ENCODE data around the gene CCND1.
"Not testable (repeated sequence)": the region's sequence is repeated elsewhere in the genome, so short reads cannot be mapped to it uniquely, and the experiment has no call there.

Gene CCND1

DNA sequence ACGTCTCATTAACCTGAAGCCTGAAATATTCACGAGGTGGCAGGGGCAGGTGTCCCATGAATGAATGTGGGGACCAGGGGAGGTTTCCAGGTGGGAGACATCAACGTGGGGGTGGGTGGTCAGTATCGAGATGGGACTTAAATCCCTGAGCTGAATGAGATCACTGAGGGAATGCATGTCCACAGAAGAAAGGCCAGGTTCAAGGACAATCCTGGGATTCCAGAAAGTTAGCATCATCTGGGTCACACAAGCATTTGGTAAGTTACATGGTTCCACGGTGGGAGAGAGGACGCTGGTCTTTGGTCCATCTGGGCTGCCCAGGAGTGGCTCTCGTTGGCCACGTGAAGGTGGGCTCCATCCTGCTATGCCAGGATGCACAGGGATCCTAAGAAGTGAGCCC is 22.7 kb upstream of the CCND1 start:
- DNase-seq (ENCODE audit: low spot score): no peak

DNA sequence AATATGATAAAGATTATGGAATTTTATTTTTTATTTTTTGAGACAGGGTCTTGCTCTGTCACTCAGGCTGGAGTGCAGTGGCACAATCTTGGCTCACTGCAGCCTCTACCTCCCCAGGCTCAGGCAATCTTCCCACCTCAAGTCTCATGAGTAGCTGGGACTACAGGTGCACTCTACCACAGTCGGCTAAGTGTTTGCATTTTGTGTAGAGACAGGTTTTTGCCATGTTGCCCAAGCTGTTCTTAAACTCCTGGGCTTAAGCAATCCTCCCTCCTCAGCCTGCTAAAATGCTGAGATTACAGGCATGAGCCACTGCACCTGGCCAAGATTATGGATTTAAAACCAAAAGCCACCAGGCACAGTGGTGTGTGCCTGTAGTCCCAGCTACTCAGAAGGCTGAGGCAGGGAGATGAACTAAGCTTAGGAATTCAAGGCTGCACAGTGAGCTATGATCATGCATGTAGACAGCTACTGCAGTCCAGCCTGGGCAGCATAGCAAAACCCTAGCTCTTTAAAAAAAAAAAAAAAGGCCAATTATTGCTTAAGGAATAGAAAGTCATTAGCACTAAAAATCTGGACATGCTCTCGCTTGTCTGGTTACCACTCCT is 20.2 kb upstream of the CCND1 start:
- no peak for DNase-seq (ENCODE audit: low spot score)

DNA sequence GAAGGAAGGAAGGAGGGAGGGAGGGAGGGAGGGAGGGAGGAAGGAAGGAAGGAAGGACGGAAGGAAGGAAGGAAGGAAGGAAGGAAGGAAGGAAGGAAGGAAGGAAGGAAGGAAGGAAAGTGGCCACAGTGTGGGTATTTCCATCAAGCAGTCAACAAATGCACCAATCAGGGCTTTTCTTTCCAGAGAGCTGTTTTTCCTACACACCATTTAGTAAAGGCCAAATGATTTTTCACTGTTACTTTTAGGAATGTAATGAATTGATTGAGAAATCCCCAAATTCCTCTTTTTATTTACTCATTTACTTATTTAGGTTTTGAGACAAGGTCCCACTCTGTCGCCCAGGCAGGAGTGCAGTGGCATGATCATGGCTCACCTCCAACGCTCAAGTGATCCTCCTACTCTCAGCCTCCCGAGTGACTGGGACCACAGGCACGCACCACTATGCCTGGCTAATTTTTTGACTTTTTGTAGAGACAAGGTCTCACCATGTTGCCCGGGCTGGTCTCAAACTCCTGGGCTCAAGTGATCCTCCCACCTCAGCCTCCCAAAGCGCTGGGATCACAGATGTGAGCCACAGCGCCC is 18.8 kb upstream of the CCND1 start:
- DNase-seq (ENCODE audit: low spot score): not testable (repeated sequence)

DNA sequence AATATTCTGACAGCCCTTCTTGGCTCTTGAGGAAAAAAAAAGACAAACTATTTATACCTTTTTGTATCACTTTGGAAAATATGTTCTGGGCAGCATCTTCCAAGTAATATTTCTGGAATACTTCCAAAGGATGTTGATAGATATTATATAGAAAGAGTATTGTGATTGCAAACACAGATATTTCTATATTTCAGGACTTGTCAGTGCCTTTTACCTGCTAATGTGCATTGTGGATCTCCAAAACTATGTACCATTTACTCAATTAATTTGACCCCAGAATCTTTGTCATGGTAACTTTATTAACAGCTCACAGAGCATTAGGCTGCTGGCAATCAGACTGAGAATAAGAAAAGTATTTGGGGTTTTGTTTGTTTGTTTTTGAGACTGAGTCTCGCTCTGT is 16.7 kb upstream of the CCND1 start:
- DNase-seq (ENCODE audit: low spot score): no peak

DNA sequence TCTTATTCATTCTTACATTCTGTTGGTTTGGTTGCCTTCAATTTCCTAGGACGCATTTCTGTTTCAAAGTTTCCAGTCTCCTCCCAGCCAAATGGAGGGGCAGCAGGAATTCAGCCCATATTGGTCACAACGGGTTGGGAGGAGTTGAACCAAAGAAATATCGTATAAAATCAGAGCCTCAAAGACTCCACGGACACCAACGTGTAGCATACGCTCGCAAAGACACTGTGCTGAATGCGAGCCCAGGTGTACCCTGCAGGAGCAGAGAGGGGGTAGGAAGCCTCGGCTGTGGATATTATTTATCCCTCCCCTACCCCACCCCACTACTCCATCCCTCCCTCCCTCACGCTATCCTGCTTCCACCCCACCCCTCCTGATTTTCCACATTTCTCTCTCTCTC is 15.5 kb upstream of the CCND1 start:
- DNase-seq (ENCODE audit: low spot score): no peak

DNA sequence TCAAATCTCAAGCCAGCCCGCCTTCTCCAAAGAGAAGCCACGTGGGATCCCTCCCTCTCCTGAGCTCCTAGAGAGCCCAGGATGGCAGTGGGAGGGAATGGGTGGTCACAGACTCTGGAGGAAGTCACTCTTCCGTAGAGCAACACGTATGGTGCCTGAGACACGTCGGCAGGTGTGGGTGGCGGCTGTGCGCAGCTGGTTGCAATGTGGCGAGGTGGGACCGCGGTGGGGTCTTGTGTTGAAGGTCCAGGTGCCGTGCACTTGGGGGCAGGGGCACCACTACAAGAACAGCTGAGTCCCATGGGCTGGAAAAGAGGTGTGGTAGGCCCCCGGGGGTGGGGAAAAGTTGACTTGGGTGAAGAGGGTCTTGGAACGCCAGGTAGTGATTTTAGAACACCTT is 13.4 kb upstream of the CCND1 start:
- no peak for DNase-seq (ENCODE audit: low spot score)

DNA sequence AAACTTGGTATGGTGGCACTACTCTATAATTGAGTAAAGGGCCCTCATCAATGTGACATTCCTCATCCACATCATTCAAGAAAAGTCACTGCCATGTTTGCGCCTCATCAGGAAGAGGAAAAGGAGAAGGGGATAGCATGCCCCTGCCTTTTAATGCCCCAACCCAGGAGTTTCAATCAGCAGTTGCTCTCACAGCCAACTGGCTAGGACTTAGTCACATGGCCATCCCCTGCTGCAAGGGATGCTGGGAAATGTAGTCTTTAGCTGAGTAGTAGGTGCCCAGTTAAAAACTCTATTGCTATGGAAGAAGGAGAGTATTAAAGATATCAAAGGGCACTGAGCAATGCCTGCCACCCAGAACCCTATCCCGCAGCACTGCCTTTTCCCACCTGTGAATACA is 10.9 kb upstream of the CCND1 start:
- no peak for DNase-seq (ENCODE audit: low spot score)

DNA sequence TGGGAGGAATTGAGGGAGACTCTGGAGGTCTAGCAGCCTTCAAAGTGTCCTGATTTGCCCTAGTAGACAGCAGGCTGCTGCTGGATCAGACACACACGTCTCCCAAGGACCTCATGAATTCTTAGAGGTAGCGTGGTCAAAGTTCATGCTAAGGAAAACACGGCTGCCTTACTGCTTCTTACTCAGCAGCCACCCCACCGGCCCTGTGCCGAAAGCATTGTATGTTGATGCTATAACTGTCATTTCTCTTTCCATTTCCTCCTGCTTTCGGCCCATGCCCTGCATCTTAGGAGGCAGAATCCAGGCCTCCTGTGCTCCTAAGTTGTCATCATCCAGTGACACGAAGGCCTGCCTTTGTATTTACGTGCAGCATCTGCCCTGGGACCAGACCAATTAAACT is 10.5 kb upstream of the CCND1 start:
- DNase-seq (ENCODE audit: low spot score): no peak

DNA sequence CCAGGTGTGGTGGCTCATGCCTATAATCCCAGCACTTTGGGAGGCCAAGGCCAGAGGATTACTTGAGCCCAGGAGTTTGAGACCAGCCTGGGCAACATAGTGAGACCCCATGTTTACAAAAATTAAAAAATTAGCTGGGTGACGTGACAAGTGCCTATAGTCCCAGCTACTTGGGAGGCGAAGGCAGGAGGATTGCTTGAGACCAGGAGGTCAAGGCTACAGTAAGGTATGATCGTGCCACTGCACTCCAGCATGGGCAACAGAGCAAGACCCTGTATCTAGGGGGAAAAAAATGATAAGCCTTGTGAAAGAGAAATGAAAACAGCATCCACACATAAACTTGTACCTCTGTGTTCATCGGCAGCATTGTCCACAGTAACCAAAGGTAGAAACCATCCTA is 8.1 kb upstream of the CCND1 start:
- no peak for DNase-seq (ENCODE audit: low spot score)

DNA sequence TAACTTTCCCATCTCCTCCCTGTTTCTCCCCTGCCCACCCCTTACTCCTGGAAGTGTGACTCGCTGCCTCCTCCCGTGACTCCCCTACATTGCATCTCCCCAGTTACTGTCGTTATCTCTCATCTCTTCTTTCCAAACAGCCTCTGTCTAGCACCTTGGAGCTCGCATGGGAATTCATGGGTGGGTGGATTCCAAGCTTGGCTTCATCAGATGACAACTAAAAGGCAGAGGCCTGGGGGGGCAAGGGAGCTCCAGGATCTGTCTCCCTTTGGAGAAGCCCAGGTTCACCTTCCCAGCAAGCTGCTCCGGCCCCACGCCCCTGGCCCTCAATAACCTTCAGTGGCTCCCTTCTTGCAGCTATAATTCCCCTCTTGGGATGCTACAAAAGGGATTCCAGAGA is 6.9 kb upstream of the CCND1 start:
- no peak for DNase-seq (ENCODE audit: low spot score)

DNA sequence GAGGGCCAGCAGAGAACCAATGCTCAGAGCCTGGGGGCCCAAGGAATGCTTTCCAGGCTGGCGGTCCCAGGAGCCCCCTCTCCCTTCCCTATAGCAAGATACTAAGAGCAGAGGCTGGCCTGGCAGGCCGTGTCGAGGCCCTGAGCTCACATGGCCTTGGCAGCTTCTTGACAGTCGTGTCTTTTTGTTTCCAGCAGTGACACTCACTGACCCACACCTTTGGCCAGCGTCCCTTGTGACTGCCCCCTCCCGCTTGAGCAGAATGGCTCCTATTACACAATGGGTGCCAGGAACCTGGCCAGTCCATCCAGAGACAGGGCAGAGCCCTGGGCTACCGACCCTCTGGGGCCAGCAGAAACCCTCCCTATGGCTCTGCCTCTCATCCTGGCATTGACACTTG is 6.4 kb upstream of the CCND1 start:
- no peak for DNase-seq (ENCODE audit: low spot score)

DNA sequence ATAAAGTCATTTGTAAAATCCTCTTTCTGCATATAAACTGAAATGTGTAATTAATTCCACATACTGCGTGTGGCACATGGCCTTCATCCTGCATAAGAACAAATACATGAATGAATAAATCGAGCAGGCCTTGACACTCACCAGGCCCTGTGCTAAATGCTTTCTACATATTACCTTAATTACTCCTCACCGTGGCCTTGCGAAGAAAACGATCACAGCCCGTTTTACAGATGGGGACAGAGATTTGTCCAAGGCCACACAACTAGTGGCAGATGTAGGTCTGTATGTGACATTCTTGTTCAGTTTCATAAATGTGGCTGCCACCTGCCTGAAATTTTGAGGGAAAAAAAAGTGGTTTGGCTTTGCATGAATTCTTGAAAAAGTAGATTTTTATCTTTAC is 5.8 kb upstream of the CCND1 start:
- DNase-seq (ENCODE audit: low spot score): no peak

DNA sequence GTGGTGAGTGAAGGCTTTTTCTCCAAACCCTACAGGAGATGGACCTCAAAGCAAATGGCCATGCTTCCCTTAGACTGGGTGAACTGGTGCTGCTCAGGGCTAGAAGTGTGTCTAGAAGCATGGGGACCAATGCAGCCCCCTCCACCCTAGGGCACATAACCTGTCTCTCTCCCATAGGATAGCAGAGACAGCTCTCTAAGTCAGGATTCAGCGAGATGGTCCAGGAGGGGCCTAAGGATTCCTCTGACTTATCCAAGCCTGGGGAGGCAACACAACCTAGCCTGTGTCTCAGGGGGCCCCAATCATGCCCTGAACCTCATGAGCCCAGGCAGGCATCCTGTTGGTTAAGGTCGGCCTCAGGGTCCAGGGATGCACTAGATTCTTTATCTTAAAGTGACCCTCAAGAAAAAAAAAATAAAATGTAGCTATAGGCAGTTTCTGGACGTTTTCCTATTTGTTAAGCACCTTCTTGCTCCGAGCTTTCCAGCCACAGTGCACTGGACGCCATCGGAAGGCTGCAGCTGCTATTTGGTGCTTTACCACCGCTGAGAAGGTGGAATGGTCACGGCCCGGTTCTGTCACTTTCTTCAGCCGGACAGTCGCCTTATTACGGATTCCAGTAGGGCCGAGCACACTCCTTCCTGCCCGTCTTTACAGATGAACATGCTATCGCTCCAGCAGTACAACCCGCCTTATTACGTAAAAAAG is 5.0 kb upstream of the CCND1 start:
- DNase-seq (ENCODE audit: low spot score): no peak

DNA sequence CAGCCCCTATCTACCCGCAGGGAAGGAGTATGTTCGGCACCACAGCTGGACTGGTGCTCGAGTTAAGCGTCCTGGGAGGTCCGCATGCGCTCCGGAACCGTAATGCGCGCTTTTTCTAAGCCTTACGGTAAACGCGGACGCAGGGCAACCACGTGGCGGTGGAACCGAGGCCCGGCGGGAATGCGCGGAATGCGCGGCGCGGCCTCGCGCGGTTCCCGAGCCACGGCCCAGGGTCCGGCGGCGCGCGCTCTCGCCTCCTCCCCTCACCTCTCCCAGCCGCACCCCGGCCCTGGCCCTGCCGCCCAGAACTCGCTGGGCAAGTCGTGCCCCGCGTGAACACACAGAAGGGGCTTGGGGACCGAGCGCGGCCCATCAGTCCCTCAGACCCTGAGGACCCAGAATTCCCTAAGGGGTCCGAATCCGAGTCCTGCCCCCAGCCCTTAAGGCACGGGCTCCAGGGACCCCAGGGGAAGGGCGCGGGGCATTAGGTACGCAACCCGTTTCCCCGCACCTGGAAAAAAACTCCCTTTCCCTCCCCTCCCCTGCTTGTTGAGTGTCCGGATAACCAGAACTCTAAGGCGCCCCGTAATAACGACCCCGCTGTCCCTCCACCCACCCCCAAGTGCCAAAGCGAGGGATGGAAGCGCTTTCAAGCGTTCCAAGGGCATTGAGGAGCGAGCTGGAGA is 4.3 kb upstream of the CCND1 start:
- DNase-seq (ENCODE audit: low spot score): peak; percentile 76

DNA sequence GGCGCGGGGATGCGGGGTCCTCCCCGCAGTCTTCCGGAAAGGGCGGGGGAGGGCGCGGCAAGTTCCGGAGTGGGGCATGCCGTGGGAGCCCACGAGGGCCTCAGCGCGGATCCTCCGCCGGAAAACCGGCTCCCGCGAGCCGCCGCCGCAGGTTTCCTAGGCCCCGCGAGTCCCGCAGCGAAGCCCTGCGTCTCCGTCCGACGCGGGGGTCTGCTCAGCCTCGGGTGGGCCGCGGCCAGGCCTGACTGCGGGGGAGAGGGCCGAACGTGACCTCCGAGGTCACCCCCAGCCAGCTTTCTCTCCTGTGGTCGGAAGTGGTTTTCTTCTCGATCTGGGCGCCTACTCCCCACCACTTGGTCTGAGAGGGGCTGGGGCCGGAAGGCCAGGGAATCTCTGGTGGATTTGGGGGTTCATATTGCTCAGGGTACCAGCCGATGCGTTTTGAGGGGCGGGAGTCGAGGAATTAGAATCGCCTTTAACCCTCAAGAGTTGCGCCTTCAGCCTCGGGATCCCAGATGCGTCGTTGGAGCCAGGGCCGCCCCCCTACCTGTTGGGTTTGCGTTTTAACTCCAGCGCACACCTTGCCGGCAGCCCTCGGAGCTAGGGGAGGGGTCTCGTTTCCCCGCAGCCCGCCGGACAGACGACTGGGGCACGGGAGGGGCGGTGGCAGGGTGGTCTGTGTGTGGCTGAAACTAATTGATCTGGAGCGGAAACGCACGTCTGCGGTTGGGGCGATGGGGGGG is 3.6 kb upstream of the CCND1 start:
- DNase-seq (ENCODE audit: low spot score): peak; percentile 32

DNA sequence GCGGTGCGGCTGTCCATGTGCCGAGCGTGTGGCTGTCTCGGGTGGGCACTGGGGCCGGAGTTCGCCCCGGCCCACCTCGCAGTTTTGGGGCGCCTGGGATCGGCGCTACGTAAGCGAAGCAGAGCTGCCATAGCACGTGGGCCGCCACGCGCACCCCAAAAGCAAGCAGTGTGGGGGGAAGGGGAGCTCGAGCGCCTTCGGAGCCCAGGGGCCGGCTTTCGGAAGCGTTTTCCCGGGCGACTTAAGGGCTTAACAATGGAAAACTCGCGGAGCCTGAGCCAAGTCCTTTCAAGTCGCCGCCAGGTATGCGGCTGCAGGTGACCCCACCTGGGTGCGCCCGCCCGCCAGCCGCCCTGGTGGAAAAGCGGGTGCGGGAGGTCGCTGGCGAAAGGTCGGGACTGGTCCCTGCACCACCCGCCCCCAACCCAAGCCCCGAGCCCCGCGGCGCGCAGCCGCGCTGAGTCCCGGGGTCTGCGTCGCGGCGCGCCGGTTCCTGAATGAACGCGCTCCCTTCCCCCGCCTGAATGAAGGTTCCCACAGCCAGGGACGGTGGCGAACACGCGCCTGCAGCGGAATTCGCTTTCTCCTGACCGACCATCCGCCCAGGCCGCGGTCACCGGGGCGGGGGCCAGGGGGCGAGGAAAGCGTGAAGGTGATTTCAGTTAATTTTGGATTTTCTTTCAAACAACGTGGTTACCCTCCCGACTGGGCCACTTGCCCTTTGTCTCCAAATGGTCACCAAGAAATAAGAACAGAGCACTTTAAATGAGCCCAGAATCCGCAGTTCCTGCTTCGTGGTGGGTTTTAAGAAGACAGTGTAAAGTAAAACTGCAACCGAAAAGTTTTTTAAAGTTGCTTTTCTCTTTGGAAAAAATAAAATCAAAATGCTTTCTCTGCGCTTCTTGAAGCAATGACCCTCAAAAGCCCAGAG is 2.8 kb upstream of the CCND1 start:
- peak; percentile 66 for DNase-seq (ENCODE audit: low spot score)

DNA sequence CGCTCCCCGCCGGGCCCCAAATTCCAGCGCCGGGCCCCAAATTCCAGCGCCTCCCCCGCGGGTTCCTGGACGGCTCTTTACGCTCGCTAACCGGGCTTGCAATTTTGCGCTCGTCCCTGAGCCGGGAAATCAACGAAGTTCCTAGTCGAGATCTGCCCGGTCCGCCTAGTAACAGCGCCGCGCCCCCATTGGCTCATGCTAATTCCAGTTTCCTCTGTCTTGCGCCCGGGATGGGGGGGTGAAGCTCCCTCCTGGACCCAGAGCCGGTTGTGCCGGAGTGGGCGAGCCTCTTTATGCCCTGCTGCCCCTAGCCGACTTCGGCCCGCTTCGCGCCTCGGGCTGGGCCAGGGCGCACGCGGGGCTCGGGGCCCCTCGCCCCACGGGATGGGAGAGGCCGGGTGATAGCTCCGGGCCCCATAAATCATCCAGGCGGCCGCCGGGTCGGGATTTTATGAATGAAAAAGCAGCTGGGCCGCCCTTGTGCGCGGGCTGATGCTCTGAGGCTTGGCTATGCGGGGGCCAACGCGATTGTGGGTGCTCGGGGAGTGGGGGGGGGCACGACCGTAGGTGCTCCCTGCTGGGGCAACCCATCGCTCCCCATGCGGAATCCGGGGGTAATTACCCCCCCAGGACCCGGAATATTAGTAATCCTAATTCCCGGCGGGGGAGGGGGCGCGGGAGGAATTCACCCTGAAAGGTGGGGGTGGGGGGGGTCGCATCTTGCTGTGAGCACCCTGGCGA is 1.8 kb upstream of the CCND1 start:
- DNase-seq (ENCODE audit: low spot score): peak; percentile 97

DNA sequence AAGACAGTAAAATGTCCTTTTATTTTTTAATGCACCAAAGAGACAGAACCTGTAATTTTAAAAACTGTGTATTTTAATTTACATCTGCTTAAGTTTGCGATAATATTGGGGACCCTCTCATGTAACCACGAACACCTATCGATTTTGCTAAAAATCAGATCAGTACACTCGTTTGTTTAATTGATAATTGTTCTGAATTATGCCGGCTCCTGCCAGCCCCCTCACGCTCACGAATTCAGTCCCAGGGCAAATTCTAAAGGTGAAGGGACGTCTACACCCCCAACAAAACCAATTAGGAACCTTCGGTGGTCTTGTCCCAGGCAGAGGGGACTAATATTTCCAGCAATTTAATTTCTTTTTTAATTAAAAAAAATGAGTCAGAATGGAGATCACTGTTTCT is 1.1 kb upstream of the CCND1 start:
- no peak for DNase-seq (ENCODE audit: low spot score)

DNA sequence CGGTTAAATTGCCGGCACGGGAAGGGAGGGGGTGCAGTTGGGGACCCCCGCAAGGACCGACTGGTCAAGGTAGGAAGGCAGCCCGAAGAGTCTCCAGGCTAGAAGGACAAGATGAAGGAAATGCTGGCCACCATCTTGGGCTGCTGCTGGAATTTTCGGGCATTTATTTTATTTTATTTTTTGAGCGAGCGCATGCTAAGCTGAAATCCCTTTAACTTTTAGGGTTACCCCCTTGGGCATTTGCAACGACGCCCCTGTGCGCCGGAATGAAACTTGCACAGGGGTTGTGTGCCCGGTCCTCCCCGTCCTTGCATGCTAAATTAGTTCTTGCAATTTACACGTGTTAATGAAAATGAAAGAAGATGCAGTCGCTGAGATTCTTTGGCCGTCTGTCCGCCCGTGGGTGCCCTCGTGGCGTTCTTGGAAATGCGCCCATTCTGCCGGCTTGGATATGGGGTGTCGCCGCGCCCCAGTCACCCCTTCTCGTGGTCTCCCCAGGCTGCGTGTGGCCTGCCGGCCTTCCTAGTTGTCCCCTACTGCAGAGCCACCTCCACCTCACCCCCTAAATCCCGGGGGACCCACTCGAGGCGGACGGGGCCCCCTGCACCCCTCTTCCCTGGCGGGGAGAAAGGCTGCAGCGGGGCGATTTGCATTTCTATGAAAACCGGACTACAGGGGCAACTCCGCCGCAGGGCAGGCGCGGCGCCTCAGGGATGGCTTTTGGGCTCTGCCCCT is 529 bp upstream of the CCND1 start:
- DNase-seq (ENCODE audit: low spot score): peak; percentile 60
